Ovary (tissue), 3 donors: ENCODE measurements around the gene SNX30.

Source experiments
- CTCF ChIP-seq, 3 donors: fragments of 450-650 bp in 2 of 3; fragments of 200-600 bp in 1 of 3; IDR thresholded peaks; one replicate each; pipeline versions ENCODE4 v1.5.1 to v1.8.0; 2016 to 2022; ENCODE audit warnings: antibody characterized with exemption in 3 of 3, mild to moderate bottlenecking in 1 of 3
- EP300 ChIP-seq: sonication (generic); formaldehyde crosslinking; IDR thresholded peaks from one replicate; pipeline ENCODE4 v1.6.1; 2017; ENCODE audit warnings: antibody characterized with exemption
- donor health status: DM: no; HTN: no; CAD: no.

- TF ChIP-seq CTCF (IDR thresholded peaks at IDR 0.05): no peak
- no peak for TF ChIP-seq EP300
These were observed 80.8 kb downstream of the SNX30 start for GRCh38 chr9:112831281-112831851.
